Activated CD4-positive, alpha-beta T cell treated with anti-CD3 and anti-CD28 coated beads, Interleukin-10, Interleukin-2, amounts not matched to agents 100 ng/mL and 50 ng/mL, durations not matched to agents 16 hours and 8 hours (primary cell): ENCODE results near the gene PCDHA1.
A peak's percentile ranks its signal among the peaks of the same experiment; 100 is the strongest.
"Not testable (repeated sequence)": the region's sequence is repeated elsewhere in the genome, so short reads cannot be mapped to it uniquely, and the experiment has no call there.

Experiments used
- DNase-seq: peaks from one replicate; pipeline ENCODE4 v3.0.0-alpha.2; 2020

Gene PCDHA1

DNA sequence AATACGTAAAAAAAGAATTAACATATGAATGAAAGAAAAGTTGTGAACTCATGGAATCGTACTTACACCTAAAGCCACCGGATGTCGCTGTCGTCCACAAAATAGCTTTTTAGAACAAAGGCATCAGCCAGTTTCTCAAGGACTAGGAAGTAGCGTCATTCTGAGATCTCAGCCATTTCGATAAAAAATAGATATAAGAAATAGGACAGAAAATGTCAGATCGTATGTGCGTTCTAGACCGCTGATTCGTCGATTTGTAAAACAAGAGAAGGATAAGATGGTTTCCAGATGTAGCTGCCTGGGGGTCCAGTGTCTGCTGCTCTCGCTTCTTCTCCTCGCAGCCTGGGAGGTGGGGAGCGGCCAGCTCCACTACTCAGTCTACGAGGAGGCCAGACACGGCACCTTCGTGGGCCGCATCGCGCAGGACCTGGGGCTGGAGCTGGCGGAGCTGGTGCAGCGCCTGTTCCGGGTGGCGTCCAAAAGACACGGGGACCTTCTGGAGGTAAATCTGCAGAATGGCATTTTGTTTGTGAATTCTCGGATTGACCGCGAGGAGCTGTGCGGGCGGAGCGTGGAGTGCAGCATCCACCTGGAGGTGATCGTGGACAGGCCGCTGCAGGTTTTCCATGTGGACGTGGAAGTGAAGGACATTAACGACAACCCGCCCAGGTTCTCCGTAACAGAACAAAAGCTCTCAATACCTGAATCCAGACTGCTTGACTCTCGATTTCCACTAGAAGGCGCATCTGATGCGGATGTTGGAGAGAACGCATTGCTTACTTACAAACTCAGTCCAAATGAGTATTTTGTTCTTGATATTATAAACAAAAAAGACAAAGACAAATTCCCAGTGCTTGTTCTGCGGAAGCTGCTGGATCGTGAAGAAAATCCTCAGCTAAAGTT is 70.1 kb downstream of the PCDHA1 start, which contains the start of gene PCDHA10:
Gene PCDHA10, plus strand, starts transcription at position 126 of the 903 bp plus-strand sequence. Its CDS starts 152 bp downstream, at position 278.
- no peak for DNase-seq

DNA sequence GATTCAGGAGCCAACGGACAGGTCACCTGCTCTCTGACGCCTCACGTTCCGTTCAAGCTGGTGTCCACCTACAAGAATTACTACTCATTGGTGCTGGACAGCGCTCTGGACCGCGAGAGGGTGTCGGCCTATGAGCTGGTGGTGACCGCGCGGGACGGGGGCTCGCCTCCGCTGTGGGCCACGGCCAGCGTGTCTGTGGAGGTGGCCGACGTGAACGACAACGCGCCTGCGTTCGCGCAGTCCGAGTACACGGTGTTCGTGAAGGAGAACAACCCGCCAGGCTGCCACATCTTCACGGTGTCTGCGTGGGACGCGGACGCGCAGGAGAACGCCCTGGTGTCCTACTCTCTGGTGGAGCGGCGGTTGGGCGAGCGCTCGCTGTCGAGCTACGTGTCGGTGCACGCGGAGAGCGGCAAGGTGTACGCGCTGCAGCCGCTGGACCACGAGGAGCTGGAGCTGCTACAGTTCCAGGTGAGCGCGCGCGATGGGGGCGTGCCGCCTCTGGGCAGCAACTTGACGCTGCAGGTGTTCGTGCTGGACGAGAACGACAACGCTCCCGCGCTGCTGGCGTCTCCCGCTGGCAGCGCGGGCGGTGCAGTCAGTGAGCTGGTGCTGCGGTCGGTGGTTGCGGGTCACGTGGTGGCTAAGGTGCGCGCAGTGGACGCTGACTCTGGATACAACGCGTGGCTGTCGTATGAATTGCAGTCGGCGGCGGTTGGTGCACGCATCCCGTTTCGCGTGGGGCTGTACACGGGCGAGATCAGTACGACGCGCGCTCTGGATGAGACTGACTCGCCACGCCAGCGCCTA is 71.4 kb downstream of the PCDHA1 start:
- DNase-seq, result no peak

DNA sequence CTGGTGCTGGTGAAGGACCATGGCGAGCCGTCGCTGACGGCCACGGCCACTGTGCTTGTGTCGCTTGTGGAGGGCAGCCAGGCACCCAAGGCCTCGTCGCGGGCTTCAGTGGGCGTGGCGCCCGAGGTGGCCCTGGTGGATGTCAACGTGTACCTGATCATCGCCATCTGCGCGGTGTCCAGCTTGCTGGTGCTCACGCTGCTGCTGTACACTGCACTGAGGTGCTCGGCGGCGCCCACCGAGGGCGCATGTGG is 72.0 kb downstream of the PCDHA1 start:
- no peak for DNase-seq

DNA sequence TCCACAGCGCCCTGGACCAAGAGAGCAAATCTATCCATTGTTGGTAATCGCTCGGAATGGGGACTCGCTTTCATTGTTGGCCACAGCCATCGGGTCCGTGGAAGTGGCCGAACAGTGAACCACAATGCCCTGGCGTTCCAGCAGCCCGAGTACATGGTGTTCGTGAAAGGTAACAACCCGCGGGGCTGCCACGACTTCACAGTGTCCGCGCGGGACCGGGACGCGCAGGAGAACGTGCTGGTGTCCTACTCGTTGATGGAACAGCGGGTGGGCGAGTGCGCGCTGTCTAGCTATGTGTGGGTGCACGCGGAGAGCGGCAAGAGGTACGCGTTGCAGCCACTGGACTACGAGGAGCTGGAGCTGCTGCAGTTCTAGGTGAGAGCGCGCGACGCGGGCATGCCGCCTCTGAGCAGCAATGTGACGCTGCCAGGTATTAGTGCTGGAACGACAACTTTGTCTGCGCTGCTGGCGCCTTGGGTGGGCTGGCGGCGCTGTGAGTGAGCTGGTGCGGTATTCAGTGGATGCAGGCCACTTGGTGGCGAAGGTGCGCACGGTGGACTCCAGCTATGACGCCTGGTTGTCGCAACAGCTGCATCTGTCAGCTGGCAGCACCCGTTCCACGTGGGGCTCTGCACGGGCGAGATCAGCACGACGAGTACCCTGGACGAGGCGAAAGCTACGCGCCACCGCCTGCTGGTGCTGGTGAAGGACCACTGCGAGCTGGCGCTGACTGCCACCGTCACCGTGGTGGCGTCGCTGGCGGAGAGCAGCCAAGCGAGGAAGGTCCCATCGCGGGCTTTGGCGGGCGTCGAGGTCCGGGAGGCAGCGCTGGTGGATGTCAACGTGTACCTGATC is 76.7 kb downstream of the PCDHA1 start:
- DNase-seq, result no peak

DNA sequence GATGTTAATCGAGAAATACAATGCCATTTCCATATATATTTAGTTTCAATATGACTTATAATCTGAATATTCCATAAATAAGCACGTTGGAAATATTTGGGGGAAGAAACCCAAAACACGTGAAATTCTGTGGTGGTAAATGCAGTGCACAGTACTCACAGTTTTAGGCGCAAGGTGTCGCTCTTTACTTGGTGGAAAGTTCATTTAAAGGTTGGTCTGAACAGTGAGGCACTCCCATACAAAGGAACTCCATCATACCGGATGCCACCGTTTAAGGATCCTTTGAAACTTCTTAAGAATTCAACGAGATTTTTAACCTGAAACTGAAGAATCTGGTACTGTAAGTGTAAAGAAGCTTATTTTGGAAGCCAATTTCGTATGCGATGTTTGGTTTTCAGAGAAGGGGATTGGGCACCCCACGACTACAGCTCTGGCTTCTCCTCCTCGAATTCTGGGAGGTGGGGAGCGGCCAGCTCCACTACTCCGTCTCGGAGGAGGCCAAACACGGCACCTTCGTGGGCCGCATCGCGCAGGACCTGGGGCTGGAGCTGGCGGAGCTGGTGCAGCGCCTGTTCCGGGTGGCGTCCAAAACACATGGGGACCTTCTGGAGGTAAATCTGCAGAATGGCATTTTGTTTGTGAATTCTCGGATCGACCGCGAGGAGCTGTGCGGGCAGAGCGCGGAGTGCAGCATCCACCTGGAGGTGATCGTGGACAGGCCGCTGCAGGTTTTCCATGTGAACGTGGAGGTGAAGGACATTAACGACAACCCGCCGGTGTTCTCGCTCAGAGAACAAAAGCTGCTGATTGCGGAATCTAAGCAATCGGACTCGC is 83.0 kb downstream of the PCDHA1 start, which contains the start of gene PCDHA11:
Gene PCDHA11, plus strand, starts transcription at position 237 of the 834 bp plus-strand sequence. Its CDS starts 147 bp downstream, at position 384.
- DNase-seq, result peak; percentile 5

DNA sequence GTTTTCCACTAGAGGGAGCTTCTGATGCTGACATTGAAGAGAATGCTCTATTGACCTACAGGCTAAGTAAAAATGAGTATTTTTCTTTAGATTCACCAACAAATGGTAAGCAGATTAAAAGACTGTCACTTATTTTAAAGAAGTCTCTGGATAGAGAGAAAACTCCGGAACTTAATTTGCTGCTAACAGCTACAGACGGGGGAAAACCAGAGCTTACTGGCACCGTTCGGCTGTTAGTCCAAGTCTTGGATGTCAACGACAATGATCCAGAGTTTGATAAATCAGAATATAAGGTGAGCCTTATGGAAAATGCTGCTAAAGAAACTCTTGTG is 83.6 kb downstream of the PCDHA1 start:
- no peak for DNase-seq

DNA sequence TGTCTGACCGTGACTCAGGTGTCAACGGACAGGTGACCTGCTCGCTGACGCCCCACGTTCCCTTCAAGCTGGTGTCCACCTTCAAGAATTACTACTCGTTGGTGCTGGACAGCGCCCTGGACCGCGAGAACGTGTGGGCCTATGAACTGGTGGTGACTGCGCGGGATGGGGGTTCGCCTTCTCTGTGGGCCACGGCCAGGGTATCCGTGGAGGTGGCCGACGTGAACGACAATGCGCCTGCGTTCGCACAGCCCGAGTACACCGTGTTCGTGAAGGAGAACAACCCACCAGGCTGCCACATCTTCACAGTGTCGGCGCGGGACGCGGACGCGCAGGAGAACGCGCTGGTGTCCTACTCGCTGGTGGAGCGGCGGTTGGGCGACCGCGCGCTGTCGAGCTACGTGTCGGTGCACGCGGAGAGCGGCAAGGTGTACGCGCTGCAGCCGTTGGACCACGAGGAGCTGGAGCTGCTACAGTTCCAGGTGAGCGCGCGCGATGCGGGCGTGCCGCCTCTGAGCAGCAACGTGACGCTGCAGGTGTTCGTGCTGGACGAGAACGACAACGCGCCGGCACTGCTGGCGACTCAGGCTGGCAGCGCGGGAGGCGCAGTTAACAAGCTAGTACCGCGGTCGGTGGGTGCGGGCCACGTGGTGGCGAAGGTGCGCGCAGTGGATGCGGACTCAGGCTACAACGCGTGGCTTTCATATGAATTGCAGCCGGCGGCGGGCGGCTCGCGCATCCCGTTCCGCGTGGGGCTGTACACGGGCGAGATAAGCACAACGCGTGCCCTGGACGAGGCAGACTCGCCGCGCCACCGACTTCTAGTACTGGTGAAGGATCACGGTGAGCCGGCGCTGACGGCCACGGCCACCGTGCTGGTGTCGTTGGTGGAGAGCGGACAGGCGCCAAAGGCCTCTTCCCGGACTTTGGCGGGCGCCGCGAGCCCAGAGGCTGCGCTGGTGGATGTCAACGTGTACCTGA is 84.6 kb downstream of the PCDHA1 start:
- no peak for DNase-seq

DNA sequence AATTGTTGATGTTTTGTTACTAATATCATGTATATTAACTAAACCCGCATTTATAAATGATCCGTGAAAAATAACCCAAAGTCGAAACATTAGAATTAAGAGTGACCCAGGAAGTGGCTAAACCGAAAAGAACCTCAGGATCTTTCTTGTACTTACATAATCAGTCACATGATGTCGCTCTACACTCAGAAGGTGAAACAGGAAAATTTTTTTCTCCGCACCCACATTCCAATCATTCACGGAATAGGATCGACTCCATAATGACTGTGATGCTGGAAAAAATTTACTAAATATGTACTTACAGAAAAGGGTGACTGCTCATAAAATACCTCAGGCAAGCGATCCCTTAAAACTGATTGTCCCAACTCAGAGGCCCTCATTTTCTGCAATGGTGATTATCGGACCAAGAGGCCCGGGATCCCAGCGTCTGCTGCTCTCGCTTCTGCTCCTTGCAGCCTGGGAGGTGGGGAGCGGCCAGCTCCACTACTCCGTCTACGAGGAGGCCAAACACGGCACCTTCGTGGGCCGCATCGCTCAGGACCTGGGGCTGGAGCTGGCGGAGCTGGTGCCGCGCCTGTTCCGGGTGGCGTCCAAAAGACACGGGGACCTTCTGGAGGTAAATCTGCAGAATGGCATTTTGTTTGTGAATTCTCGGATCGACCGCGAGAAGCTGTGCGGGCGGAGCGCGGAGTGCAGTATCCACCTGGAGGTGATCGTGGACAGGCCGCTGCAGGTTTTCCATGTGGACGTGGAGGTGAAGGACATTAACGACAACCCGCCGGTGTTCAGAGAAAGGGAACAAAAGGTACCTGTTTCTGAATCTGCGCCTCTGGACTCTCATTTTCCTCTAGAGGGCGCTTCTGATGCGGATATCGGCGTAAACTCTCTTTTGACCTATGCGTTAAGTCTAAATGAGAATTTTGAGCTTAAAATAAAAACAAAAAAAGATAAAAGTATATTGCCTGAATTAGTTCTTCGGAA is 89.4 kb downstream of the PCDHA1 start, which contains the start of gene PCDHA12:
Gene PCDHA12, plus strand, starts transcription at position 224 of the 981 bp plus-strand sequence. Its CDS starts 165 bp downstream, at position 389.
- DNase-seq, result no peak

DNA sequence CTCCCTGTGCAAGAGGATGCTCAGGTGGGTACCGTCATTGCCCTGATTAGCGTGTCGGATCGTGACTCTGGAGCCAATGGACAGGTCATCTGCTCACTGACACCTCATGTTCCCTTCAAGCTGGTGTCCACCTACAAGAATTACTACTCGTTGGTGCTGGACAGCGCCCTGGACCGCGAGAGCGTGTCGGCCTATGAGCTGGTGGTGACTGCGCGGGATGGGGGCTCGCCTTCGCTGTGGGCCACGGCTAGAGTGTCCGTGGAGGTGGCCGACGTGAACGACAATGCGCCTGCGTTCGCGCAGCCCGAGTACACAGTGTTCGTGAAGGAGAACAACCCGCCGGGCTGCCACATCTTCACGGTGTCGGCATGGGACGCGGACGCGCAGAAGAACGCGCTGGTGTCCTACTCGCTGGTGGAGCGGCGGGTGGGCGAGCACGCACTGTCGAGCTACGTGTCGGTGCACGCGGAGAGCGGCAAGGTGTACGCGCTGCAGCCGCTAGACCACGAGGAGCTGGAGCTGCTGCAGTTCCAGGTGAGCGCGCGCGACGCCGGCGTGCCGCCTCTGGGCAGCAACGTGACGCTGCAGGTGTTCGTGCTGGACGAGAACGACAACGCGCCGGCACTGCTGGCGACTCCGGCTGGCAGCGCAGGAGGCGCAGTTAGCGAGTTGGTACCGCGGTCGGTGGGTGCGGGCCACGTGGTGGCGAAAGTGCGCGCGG is 90.8 kb downstream of the PCDHA1 start:
- not testable (repeated sequence) for DNase-seq

DNA sequence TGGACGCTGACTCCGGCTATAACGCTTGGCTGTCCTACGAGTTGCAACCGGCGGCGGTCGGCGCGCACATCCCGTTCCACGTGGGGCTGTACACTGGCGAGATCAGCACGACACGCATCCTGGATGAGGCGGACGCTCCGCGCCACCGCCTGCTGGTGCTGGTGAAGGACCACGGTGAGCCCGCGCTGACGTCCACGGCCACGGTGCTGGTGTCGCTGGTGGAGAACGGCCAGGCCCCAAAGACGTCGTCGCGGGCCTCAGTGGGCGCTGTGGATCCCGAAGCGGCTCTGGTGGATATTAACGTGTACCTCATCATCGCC is 91.3 kb downstream of the PCDHA1 start:
- DNase-seq, result no peak

DNA sequence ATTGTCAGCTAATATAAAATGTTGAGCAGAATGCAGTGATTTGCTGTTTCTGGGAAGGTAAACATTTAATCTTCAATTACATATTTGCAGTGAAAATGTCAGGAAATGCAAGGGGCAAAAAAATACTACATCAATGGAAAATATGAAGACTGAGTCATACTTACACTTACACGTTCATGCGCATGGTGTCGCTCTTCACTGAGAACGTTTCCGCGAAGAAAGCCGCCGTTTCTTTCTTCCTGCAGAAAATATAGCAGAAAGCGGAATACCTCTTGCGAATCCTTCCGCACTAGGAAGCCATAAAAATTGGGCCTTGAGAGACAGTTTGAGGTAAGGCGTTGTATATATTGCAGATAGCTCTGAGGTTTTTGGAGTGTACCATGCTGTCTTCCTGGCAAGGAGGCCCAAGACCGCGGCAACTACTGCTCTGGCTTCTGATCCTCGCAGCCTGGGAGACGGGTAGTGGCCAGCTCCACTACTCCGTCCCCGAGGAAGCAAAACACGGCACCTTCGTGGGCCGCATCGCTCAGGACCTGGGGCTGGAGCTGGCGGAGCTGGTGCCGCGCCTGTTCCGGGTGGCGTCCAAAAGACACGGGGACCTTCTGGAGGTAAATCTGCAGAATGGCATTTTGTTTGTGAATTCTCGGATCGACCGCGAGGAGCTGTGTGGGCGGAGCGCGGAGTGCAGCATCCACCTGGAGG is 96.1 kb downstream of the PCDHA1 start, which contains the start of gene PCDHA13:
Gene PCDHA13, plus strand, starts transcription at position 236 of the 702 bp plus-strand sequence. Its CDS starts 145 bp downstream, at position 381.
- no peak for DNase-seq

DNA sequence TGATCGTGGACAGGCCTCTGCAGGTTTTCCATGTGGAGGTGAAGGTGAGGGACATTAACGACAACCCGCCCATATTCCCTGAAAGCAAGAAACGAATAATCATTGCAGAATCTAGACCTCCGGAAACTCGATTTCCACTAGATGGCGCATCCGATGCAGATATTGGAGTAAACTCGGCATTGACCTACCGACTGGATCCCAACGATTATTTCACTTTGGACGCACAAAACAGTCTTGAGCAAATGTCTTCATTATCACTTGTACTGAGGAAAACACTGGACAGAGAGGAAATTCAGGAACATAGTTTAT is 96.6 kb downstream of the PCDHA1 start:
- DNase-seq, result no peak

DNA sequence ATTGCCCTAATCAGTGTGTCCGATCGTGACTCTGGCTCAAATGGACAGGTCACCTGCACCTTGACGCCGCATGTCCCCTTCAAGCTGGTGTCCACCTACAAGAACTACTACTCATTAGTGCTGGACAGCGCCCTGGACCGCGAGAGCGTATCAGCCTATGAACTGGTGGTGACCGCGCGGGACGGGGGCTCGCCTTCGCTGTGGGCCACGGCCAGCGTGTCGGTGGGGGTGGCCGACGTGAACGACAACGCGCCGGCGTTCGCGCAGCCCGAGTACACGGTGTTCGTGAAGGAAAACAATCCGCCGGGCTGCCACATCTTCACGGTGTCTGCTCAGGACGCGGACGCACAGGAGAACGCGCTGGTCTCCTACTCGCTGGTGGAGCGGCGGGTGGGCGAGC is 97.4 kb downstream of the PCDHA1 start:
- no peak for DNase-seq

DNA sequence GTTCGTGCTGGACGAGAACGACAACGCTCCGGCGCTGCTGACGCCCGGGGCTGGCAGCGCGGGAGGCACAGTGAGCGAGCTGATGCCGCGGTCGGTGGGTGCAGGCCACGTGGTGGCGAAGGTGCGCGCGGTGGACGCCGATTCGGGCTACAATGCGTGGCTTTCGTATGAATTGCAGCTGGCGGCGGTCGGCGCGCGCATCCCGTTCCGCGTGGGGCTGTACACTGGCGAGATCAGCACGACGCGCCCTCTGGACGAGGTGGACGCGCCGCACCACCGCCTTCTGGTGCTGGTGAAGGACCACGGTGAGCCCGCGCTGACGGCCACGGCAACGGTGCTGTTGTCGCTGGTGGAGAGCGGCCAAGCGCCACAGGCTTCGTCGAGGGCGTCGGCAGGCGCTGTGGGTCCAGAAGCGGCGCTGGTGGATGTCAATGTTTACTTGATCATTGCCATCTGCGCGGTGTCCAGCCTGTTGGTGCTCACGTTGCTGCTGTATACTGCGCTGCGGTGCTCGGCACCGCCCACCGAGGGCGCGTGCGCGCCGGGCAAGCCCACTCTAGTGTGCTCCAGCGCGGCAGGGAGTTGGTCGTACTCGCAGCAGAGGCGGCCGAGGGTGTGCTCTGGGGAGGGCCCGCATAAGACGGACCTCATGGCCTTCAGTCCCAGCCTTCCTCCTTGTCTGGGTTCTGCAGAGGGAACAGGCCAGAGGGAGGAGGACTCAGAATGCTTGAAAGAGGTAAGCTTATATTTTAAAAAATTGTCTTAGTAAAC is 98.2 kb downstream of the PCDHA1 start:
- no peak for DNase-seq

DNA sequence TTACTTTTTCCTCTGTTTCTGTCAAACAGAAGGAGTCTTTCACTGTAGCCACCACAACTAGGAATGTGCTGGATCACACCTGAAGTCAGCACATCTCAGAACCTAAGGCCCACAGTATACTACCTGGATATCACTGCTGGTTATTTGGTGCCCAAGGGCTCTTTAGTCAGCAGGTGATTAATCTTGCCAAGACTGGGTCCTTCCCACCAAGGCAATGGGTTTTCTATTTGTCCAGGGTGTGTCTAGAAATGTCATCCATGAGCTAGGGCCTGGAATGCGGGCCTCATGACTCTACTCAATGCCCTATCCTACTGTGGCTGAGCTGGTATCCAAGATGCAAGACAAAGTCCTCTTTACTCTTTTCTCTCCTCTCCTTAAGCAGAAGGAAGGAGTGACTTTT is 130.4 kb downstream of the PCDHA1 start:
- no peak for DNase-seq

DNA sequence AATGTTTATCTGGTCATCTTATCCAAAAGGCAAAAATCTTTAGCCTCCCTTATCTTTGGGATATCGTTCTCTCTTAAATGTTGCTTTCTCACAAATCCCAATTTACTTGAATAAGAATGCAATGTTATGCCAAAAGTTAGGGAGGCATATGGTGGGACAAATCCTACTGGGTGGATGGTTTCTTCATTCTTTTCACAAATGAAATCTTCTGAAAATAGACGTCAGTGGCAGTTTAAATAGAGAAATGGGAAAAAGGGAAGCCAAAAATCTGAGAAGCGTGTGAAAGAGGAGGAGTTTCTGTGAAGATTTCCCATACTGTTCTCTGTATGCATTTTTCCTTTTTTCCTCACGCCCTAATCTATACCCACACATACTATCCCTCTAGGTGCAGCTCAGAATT is 137.7 kb downstream of the PCDHA1 start:
- DNase-seq, result no peak

DNA sequence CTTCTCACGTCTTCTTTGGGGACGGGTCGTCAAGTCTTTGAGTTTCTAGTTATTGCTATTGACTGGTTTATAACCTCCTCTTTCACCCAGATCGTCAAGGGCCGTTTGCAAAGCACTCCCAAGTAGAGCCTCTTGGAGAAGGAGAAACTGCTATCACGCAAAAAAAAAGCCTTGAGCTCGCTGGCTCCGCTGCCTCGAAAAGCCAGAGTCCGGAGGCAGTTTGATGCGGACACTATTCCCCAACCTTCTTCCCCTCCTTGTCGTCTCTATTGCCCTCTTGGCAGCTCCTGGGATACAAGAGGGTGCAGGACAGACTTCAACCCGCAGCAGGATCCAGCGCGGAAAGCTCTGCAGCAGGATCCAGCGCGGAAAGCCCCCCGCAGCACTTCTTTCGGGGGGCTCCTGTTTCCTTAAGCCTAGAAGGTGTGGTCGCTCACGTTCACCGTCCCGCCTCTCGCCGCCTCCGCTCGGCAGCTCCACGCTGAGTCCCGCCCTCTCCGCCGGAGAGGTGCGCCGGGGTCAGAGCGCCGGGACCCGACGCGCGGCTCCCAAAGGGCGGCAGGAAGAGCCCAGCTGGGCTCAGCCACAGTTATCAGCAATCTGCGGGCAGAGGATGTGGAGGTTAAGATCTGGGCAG is 140.0 kb downstream of the PCDHA1 start, which contains the start of gene PCDHAC1:
Gene PCDHAC1, plus strand, starts transcription at position 494 of the 637 bp plus-strand sequence. CDS start 594 bp downstream, outside the sequence.
- no peak for DNase-seq
